RWPE1 (cell line): ENCODE data around the gene MATN4.

Experiments used
- CTCF ChIA-PET: fragments of 350-600 bp; sonication (Branson Sonifier 250); formaldehyde crosslinking; extraction: SDS; loops from one replicate; lab custom pipeline; 2021; lab: Yijun Ruan, JAX
- POLR2A ChIA-PET: fragments of 400-600 bp; formaldehyde crosslinking; extraction: SDS; loops from one replicate; lab custom pipeline; 2020; ENCODE audit warnings: antibody characterized with exemption; ENCODE audit not compliant: low non-redundant PET; lab: Yijun Ruan, JAX
- DNase-seq: peaks from one replicate; pipeline ENCODE4 v3.0.0; 2012; ENCODE audit warnings: low spot score
- H3K27ac ChIP-seq: fragments of 450-650 bp; 2 replicates; pipeline ENCODE4 v1.5.1; 2017
- TF ChIP-seq, protein P1 (sequence below): fragments of 450-650 bp; conservative IDR thresholded peaks from 2 replicates; pipeline ENCODE4 v1.5.1; 2017; ENCODE audit warnings: low read depth, mild to moderate bottlenecking

MATN4 gene

DNA sequence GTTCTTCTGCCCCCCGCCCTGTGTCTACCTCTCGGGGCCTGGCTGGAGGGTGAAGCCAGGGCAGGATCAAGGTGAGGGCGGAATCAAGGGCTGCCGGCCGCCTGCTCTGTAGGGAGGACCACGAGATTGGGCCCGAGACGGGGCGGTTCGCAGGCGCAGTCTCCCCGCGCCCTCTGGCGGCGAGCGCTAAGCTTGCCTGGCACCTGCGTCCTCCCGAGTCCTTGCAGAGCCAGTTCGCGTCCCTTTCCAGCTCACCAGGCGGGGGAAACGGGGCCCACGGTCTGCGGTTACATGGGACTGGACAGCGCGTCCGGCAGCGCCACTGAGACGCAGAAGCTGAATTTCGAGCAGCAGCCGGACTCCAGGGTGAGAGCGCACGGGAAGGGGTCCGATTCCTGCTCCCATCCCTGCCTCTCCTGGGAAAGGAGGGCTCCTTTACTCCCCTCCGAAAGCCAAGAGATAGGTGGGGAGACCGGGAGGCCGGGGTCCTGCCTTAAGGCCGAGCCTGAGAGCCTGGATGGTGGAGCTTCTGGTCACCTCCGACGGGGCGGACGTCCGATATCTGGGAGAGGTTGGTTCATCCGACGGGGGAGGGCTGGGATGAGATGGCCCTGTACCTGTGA, 3.6 kb upstream of the MATN4 start:
- CTCF ChIA-PET = interaction anchor here (0.5 to 2.3 kb wide), 61 partner anchors 8 to 1179 kb away, joined by 3 to 33 read pairs (median 4); partner anchors contain the start of gene SLPI
- POLR2A ChIA-PET = no interaction called here
- H3K27ac ChIP-seq = no peak overlapping the region
- peak; percentile 79 for DNase-seq
- TF ChIP-seq, protein P1, sequence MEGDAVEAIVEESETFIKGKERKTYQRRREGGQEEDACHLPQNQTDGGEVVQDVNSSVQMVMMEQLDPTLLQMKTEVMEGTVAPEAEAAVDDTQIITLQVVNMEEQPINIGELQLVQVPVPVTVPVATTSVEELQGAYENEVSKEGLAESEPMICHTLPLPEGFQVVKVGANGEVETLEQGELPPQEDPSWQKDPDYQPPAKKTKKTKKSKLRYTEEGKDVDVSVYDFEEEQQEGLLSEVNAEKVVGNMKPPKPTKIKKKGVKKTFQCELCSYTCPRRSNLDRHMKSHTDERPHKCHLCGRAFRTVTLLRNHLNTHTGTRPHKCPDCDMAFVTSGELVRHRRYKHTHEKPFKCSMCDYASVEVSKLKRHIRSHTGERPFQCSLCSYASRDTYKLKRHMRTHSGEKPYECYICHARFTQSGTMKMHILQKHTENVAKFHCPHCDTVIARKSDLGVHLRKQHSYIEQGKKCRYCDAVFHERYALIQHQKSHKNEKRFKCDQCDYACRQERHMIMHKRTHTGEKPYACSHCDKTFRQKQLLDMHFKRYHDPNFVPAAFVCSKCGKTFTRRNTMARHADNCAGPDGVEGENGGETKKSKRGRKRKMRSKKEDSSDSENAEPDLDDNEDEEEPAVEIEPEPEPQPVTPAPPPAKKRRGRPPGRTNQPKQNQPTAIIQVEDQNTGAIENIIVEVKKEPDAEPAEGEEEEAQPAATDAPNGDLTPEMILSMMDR = peak; percentile 98

DNA sequence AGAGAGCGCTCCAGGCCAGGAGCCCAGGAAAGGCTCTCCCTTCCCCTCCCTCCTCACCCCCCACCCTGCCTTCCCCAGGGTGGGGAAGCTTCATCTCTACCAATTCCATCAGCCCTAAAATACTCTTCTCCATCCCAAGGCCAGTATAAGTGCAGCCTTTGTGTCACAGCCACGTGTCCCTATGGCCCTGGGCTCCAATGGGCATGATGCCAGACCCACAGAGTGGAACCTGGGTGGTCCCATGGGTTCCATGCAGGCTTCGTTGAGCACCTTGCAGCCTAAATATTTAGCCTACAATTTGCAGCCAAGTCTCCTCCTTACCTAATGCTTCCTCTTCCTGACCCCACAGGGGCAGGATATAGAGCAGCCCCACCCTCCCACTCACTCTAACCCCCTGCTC, 976 bp upstream of the MATN4 start:
- TF ChIP-seq, protein P1 = no peak
- CTCF ChIA-PET = interaction anchor here (0.5 to 2.1 kb wide), 5 partner anchors 10 to 1457 kb away, joined by 4 to 8 read pairs (median 4); no protein-coding TSS in a partner anchor
- POLR2A ChIA-PET = no interaction called here
- no peak overlapping the region for H3K27ac ChIP-seq
- no peak for DNase-seq

DNA sequence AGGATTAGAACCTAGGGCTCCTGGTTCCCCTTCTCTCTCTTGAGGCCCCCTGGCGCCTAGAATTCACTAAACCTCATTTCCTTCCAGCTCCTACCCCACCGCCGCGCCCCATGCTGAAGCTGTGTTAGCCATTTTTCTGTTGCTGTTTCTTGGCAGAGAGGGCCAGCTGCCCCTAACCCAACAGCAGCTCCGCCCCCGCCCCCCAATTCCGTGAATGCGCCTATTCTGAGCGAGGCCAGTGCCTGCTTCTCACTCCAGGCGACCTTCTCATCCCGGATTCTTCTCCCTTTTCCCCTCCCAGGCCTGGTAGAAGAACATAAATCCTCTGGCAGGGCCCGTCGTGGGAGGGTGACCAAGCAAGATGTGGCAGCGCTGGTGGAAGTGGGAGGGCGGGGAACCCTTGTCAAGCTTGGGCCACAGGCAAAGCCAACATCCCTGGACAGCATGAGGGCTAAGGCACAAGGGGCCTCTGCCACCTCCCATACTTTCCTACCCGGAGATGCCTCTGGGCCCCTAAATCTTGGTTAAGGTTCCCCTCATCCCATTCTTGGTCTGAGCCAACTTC, 941 bp downstream of the MATN4 start:
- no peak for DNase-seq
- ChIA-PET POLR2A (no interaction called here), CTCF (interaction anchor here (0.6 to 1.1 kb wide), 8 partner anchors 20 to 296 kb away, joined by 3 to 5 read pairs (median 3); no protein-coding TSS in a partner anchor)
- no peak overlapping the region for H3K27ac ChIP-seq
- TF ChIP-seq, protein P1 = no peak

GRCh38 chr20:45306431-45306982, 1.6 kb downstream of the MATN4 start, which contains the start of gene RBPJL:
TSS of gene RBPJL (plus strand) at chr20:45306840. CDS start at chr20:45306923, 83 bp downstream.
- ChIA-PET CTCF (interaction anchor here (0.9 to 2.2 kb wide), 4 partner anchors 12 to 295 kb away, joined by 3 to 11 read pairs (median 4); no protein-coding TSS in a partner anchor), POLR2A (no interaction called here)
- TF ChIP-seq, protein P1 = peak; percentile 98
- peak; percentile 49 for DNase-seq
- no peak within 1 kb of the TSS for H3K27ac ChIP-seq

- no peak for DNase-seq
- TF ChIP-seq, protein P1 = no peak
- POLR2A ChIA-PET = no interaction called here
- CTCF ChIA-PET = interaction anchor here (0.6 to 2.3 kb wide), 8 partner anchors 11 to 621 kb away, joined by 3 to 13 read pairs (median 4); no protein-coding TSS in a partner anchor
- no peak overlapping the region for H3K27ac ChIP-seq
These were observed 2.8 kb downstream of the MATN4 start for GRCh38 chr20:45305262-45305661.

DNA sequence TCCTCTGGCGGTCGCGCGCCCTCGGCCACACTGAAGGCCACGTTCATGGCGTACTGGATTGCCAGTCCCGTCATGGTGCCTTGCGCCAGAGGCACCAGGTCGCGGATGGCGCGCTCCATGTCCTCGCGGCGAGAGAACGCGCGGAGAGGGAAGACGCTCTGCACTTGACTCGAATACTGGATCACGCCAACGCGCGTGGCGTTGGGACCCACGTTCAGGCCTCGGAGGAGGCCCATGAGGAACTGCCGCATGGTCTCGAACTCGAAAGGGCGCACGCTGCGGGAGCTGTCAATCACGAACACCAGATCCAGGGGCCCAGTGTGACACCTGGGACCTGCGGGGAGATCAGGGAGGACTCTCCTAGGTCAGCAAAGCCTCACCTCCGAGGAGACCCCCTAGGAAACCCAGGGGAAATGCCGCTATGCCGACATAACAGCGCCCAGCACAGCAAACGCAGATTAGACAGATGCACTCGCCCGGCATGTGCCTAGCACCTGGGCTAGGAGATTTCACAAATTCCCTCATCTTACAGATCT, 3.6 kb downstream of the MATN4 start:
- TF ChIP-seq, protein P1 = no peak
- DNase-seq = no peak
- ChIA-PET POLR2A (no interaction called here), CTCF (interaction anchor here (0.6 to 4.0 kb wide), 7 partner anchors 11 to 467 kb away, joined by 3 to 47 read pairs (median 5); no protein-coding TSS in a partner anchor)
- no peak overlapping the region for H3K27ac ChIP-seq
